Immature natural killer cell (primary cell): Measurements from ENCODE around the gene UBASH3A. TPM values are rescaled to one million over a fixed set of nuclear protein-coding genes. Genes with fewer than 3 reads are reported as not detected.
"Not testable (repeated sequence)": the region's sequence is repeated elsewhere in the genome, so short reads cannot be mapped to it uniquely, and the experiment has no call there.

Experiments
- DNase-seq, 3 donors: peaks; one replicate each; pipeline ENCODE4 v3.0.0; 2022; ENCODE audit warnings: mixed read lengths in 1 of 3
- H3K27ac Mint-ChIP-seq, 6 donors: one replicate each; pipeline ENCODE4 v1.8.0; 2020; ENCODE audit warnings: mixed read lengths in 6 of 6, mild to moderate bottlenecking in 5 of 6, inconsistent platforms in 4 of 6, moderate library complexity in 3 of 6
- H3K27me3 Mint-ChIP-seq, 3 donors: one replicate each; pipeline ENCODE4 v1.8.0; 2020 to 2021; ENCODE audit warnings: low read depth in 3 of 3, mild to moderate bottlenecking in 3 of 3, mixed read lengths in 3 of 3, moderate library complexity in 3 of 3, inconsistent platforms in 1 of 3
- H3K36me3 Mint-ChIP-seq, 3 donors: one replicate each; pipeline ENCODE4 v1.8.0; 2020; ENCODE audit warnings: mixed read lengths in 3 of 3, inconsistent platforms in 2 of 3, mild to moderate bottlenecking in 2 of 3
- H3K4me1 Mint-ChIP-seq, 2 donors: one replicate each; pipeline ENCODE4 v1.8.0; 2020; ENCODE audit warnings: inconsistent platforms in 2 of 2, mild to moderate bottlenecking in 2 of 2, mixed read lengths in 2 of 2, moderate library complexity in 1 of 2
- H3K4me3 Mint-ChIP-seq, 5 donors: one replicate each; pipeline ENCODE4 v1.8.0; 2020; ENCODE audit warnings: mild to moderate bottlenecking in 5 of 5, mixed read lengths in 5 of 5, inconsistent platforms in 3 of 5, moderate library complexity in 3 of 5
- H3K9me3 Mint-ChIP-seq, 6 donors: one replicate each; pipeline ENCODE4 v1.8.0; 2020; ENCODE audit warnings: mild to moderate bottlenecking in 6 of 6, mixed read lengths in 6 of 6, inconsistent platforms in 4 of 6, moderate library complexity in 3 of 6
- polyA plus RNA-seq, 3 donors: library from polyadenylated mRNA; unstranded; fragments of 300-500 nt; fragmentation: Illumina TruSeq; gene quantifications; one replicate each; pipeline ENCODE4 v1.2.3, GENCODE V29; 2021

The UBASH3A gene
- polyA plus RNA-seq, 3 donors from 2014 or later, result 0.38 to 0.58 TPM; not detected in 1

DNA sequence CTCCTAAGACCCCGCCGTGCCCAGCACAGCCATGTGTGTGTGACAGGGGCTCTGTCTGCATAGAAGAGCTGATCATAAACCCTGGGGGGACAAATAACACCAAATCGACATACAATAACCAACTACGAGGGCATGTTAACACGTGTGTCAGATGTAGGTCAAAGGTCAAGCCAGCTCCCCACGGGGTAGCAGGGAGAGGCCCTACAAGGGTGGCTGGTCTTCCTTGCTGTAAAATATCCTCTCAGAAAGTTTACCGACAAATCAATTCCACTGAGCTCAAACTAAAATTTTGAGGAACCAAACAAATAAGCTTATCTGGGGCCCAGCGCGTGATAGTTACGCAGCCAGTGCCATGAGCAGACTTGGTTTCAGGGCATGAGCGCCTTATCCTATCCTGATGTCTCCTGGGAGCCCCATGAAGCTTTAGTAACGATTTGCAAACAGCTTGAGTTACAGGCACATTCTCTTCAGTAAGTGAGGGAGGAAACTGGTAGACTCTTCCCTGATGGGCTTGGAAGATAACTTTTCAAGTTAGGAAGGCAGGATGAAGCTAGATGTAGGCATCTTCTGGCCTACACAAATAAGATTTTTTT is 5.2 kb upstream of the UBASH3A start:
- Mint-ChIP-seq H3K9me3 (peaks cover 0 to 6% (median 0%) of the 10 kb centered on the region in 6 donors), H3K36me3 (peaks cover 0 to 8% (median 4%) of the 10 kb centered on the region in 3 donors), H3K4me3 (no peak overlapping the region), H3K4me1 (peaks cover 4 to 8% of the 10 kb centered on the region in 2 donors), H3K27ac (no peak overlapping the region), H3K27me3 (peaks cover 3 to 10% (median 9%) of the 10 kb centered on the region in 3 donors)
- DNase-seq, result no peak

- no peak overlapping the region for H3K27ac Mint-ChIP-seq
Measured at GRCh38 chr21:42400525-42400924, 3.2 kb upstream of the UBASH3A start.

DNA sequence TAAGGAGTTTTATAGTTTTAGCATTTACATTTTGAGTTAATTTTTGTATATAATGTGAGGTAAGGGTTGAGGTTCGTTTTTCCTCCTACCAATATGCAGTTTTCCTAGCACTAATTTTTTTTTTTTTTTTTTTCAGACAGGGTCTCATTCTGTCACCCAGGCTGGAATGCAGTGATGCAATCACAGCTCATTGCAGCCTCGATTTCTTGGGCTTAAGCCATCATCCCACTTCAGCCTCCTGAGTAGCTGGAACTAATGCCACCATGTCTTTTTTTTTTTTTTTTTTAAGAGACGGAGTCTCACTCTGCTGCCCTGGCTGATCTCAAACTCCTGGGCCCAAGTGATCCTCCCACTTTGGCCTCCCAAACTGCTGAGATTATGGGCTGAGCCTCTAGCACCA is 2.5 kb upstream of the UBASH3A start:
- Mint-ChIP-seq H3K27ac (no peak overlapping the region), H3K27me3 (peaks cover 3 to 13% (median 3%) of the 10 kb centered on the region in 3 donors), H3K36me3 (peaks cover 0 to 8% (median 4%) of the 10 kb centered on the region in 3 donors), H3K4me3 (no peak overlapping the region), H3K4me1 (peaks cover 12% of the 10 kb centered on the region in 2 donors), H3K9me3 (peaks cover 0 to 6% (median 0%) of the 10 kb centered on the region in 6 donors)
- no peak for DNase-seq

More at GRCh38 chr21:42400525-42400924, 3.2 kb upstream of the UBASH3A start:
- Mint-ChIP-seq H3K36me3 (peaks cover 0 to 8% (median 4%) of the 10 kb centered on the region in 3 donors), H3K4me3 (no peak overlapping the region), H3K9me3 (peaks cover 0 to 6% (median 0%) of the 10 kb centered on the region in 6 donors), H3K27me3 (peaks cover 3 to 9% (median 3%) of the 10 kb centered on the region in 3 donors), H3K4me1 (peaks cover 10 to 12% of the 10 kb centered on the region in 2 donors)
- no peak for DNase-seq

DNA sequence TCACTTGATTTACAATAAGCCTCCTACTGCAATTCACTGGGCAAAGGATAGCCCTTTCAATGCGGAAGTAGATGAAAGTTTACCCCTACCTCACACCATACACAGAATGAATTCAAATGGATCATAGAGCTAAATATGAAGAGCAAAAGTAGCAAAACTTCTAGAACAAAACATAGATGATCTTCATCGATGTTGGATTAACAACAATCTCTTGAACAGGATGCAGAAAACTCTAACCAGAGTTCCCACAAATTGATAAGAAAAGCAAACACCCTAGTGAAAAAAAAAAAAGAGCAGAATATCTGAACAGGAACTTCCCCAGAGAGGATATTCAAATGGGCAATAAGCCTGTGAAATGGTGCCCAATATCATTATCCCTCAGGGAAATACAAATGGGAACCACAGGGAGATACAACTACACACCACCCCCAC is 1.9 kb upstream of the UBASH3A start:
- Mint-ChIP-seq H3K27me3 (peaks cover 3 to 13% (median 3%) of the 10 kb centered on the region in 3 donors), H3K9me3 (peaks cover 0 to 6% (median 0%) of the 10 kb centered on the region in 6 donors), H3K4me1 (peaks cover 12 to 13% of the 10 kb centered on the region in 2 donors), H3K27ac (no peak overlapping the region), H3K4me3 (no peak overlapping the region), H3K36me3 (peaks cover 0 to 8% (median 4%) of the 10 kb centered on the region in 3 donors)
- DNase-seq, result no peak

GRCh38 chr21:42404539-42404938 is 837 bp downstream of the UBASH3A start:
- Mint-ChIP-seq H3K4me3 (peak overlapping the region in 1 of 5 donors; percentile 58), H3K36me3 (peaks cover 0 to 8% (median 4%) of the 10 kb centered on the region in 3 donors), H3K9me3 (peaks cover 0 to 6% (median 0%) of the 10 kb centered on the region in 6 donors), H3K27me3 (peaks cover 0 to 13% (median 6%) of the 10 kb centered on the region in 3 donors), H3K27ac (no peak overlapping the region), H3K4me1 (peaks cover 12 to 13% of the 10 kb centered on the region in 2 donors)
- DNase-seq, result no peak

- Mint-ChIP-seq H3K36me3 (peaks cover 0 to 8% (median 4%) of the 10 kb centered on the region in 3 donors), H3K9me3 (peaks cover 0 to 6% (median 0%) of the 10 kb centered on the region in 6 donors), H3K27me3 (peaks cover 0 to 15% (median 9%) of the 10 kb centered on the region in 3 donors), H3K4me3 (peak overlapping the region in 1 of 5 donors; percentile 41), H3K27ac (no peak overlapping the region), H3K4me1 (peaks cover 12 to 13% of the 10 kb centered on the region in 2 donors)
- no peak for DNase-seq
Measured at GRCh38 chr21:42405064-42406013, 1.6 kb downstream of the UBASH3A start.

DNA sequence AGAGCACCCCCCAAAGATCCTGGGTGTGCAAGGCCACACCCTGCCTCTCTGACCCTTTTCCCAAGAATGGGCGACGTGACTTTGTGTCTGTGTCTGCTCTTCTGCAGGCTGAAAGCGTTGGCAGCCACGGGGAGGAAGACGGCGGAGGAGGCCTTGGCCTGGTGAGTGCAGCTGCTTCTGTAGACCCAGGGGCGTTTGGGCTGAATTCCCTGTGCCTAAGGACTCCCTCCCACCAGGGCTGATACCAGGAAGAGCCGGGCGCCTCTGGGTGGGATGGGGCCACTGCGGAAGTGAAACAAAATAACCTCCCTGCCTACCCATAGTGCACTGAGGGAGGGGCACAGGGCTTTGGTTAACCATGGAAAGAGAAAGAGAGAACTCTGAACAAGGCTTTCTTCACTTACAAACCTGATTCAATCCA is 2.5 kb downstream of the UBASH3A start:
- H3K4me3 Mint-ChIP-seq, result no peak overlapping the region
- H3K4me1 Mint-ChIP-seq, result peaks cover 12 to 13% of the 10 kb centered on the region in 2 donors
- no peak overlapping the region for H3K27ac Mint-ChIP-seq
- H3K9me3 Mint-ChIP-seq, result peaks cover 0 to 6% (median 0%) of the 10 kb centered on the region in 6 donors
- H3K27me3 Mint-ChIP-seq, result peaks cover 0 to 15% (median 9%) of the 10 kb centered on the region in 3 donors
- DNase-seq, result no peak
- H3K36me3 Mint-ChIP-seq, result peaks cover 0 to 8% (median 4%) of the 10 kb centered on the region in 3 donors

GRCh38 chr21:42406866-42407265 is 3.2 kb downstream of the UBASH3A start:
- no peak overlapping the region for H3K27ac Mint-ChIP-seq
- H3K4me1 Mint-ChIP-seq, result peaks cover 12 to 13% of the 10 kb centered on the region in 2 donors

DNA sequence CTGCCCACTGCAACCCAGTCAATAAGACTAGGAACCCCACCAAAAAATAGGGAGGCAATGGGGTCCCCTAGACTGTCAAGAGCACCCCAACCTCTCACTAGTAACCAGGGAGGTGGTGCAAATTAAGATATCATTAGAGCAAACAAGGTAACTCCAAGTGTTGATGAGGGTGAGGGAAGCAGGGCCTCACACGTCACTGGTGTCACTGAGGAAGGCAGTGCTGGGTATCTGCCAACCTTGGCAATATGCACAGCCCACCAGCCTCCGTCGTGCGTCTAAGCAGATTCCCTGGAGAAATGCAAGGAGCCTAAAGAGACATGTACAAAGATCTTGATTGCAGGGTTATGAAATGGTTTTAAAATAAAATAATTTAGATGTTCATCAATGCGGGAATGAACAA is 3.8 kb downstream of the UBASH3A start:
- Mint-ChIP-seq H3K4me3 (no peak overlapping the region), H3K9me3 (no peaks in the 10 kb centered on the region), H3K36me3 (no peaks in the 10 kb centered on the region), H3K4me1 (peaks cover 12 to 13% of the 10 kb centered on the region in 2 donors), H3K27ac (no peak overlapping the region), H3K27me3 (peaks cover 0 to 15% (median 7%) of the 10 kb centered on the region in 3 donors)
- DNase-seq, result no peak

More at GRCh38 chr21:42406866-42407265, 3.2 kb downstream of the UBASH3A start:
- peaks cover 0 to 2% (median 0%) of the 10 kb centered on the region in 6 donors for H3K9me3 Mint-ChIP-seq
- no peak overlapping the region for H3K4me3 Mint-ChIP-seq
- DNase-seq, result no peak
- H3K27me3 Mint-ChIP-seq, result peaks cover 0 to 15% (median 7%) of the 10 kb centered on the region in 3 donors
- H3K36me3 Mint-ChIP-seq, result peaks cover 0 to 4% (median 0%) of the 10 kb centered on the region in 3 donors

DNA sequence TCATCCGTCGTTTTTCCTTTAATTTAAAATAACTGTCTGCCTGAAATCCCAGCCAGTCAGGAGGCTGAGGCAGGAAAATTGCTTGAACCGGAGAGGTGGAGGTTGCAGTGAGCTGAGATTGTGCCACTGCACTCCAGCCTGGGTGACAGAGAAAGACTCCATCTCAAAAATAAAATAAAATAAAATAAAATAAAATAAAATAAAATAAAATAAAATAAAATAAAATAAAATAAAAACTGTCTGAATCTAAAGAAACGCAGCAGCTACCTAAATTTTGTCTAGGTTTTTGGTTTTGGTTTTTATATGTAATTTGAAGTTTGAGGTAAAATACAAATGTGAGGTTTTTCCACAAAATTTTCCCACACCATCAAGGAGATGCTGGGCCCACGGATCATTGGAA is 5.0 kb downstream of the UBASH3A start:
- H3K27ac Mint-ChIP-seq, H3K36me3 Mint-ChIP-seq, H3K4me1 Mint-ChIP-seq, DNase-seq, H3K4me3 Mint-ChIP-seq, H3K9me3 Mint-ChIP-seq: not testable (repeated sequence)
- peaks cover 0 to 15% (median 7%) of the 10 kb centered on the region in 3 donors for H3K27me3 Mint-ChIP-seq

- H3K36me3 Mint-ChIP-seq, result no peaks in the 10 kb centered on the region
- H3K27me3 Mint-ChIP-seq, result peaks cover 0 to 18% (median 7%) of the 10 kb centered on the region in 3 donors
- no peak for DNase-seq
- no peaks in the 10 kb centered on the region for H3K9me3 Mint-ChIP-seq
- peaks cover 0 to 10% of the 10 kb centered on the region in 2 donors for H3K4me1 Mint-ChIP-seq
- H3K27ac Mint-ChIP-seq, result no peak overlapping the region
- H3K4me3 Mint-ChIP-seq, result no peak overlapping the region
Measured at GRCh38 chr21:42409366-42409765, 5.7 kb downstream of the UBASH3A start.

DNA sequence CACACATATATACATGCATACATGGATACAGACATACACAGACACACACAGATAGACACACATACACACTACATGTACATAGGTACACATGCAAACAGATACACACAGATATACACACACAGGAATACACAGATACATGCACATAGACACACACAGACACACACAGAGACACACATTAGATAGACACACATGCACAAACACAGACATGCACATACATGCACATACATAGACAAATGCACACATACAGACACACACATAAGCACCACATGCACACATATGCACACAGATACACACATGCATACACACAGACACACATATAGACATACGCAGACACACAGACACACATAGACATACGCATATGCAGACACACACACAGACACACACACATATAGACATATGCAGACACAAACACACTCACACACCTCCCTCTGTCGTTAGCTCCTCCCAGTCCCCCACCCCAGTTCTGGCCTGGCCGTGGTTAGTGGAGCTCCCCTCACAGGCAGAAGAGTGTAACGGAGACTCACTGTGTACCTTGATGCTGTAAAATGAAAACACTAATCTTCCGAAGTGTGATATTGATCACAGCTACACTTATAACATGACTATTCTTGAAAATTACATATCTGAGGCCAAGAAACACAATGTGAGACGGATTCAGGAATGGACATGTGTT is 7.6 kb downstream of the UBASH3A start:
- H3K4me1 Mint-ChIP-seq, result peaks cover 5 to 20% of the 10 kb centered on the region in 2 donors
- no peak for DNase-seq
- peaks cover 2 to 16% (median 9%) of the 10 kb centered on the region in 3 donors for H3K27me3 Mint-ChIP-seq
- no peak overlapping the region for H3K27ac Mint-ChIP-seq
- H3K4me3 Mint-ChIP-seq, result no peak overlapping the region
- no peaks in the 10 kb centered on the region for H3K9me3 Mint-ChIP-seq
- no peaks in the 10 kb centered on the region for H3K36me3 Mint-ChIP-seq
